ENCODE data around the gene C9orf72.

DNA sequence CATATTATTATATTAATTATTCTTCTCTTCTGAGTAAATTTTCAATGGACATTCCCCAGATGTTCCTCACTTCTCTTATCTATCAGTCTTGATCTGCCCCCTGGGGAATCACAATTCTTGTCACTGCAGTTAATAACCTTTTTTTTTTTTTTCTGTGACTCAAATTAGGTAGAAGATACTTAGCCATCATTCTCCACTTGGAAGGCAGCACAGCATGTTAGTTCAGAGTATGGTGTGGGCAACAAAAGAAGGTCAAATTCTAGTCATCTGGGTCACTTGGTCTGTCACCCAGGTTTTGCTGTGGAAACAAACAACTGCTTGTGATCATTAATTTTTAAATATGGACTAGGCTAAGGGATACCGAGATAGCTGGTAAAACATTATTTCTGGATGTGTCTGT, 35.5 kb downstream of the C9orf72 start:
- no peak for TF ChIP-seq PKNOX1 (IDR thresholded peaks at IDR 0.05)
- TF ChIP-seq BHLHE40 (IDR thresholded peaks at IDR 0.05; ENCODE audit: borderline replicate concordance), result no peak
- no peak for TF ChIP-seq SP1 (IDR thresholded peaks at IDR 0.05)
- TF ChIP-seq FOXK2 (IDR thresholded peaks at IDR 0.05), result no peak
- no peak for TF ChIP-seq FOXA1 (IDR thresholded peaks at IDR 0.05)
- no peak for TF ChIP-seq ARNT (IDR thresholded peaks at IDR 0.05)
- TF ChIP-seq FOXM1 (IDR thresholded peaks at IDR 0.05; ENCODE audit: borderline replicate concordance), result no peak
- no peak for TF ChIP-seq LEF1 (IDR thresholded peaks at IDR 0.05; ENCODE audit: borderline replicate concordance)
- no peak for TF ChIP-seq ZNF384 (IDR thresholded peaks at IDR 0.05)
- no peak for TF ChIP-seq ELF4 (IDR thresholded peaks at IDR 0.05)
- TF ChIP-seq TARDBP (IDR thresholded peaks at IDR 0.05), result no peak
- no peak for TF ChIP-seq NFRKB (IDR thresholded peaks at IDR 0.05)
- no peak for TF ChIP-seq L3MBTL2 (conservative IDR thresholded peaks at IDR 0.05)
- TF ChIP-seq CTBP1 (IDR thresholded peaks at IDR 0.05; ENCODE audit: borderline replicate concordance), result no peak

All from HEK293T (cell line).